Measurements from ENCODE around the gene PLCH1. TPM values are rescaled to one million over a fixed set of nuclear protein-coding genes. Genes with fewer than 3 reads are reported as not detected.
A peak's percentile ranks its signal among the peaks of the same experiment; 100 is the strongest.

The PLCH1 gene
- total RNA-seq, 2 donors from 2014 or later = 12.0 to 12.4 TPM

DNA sequence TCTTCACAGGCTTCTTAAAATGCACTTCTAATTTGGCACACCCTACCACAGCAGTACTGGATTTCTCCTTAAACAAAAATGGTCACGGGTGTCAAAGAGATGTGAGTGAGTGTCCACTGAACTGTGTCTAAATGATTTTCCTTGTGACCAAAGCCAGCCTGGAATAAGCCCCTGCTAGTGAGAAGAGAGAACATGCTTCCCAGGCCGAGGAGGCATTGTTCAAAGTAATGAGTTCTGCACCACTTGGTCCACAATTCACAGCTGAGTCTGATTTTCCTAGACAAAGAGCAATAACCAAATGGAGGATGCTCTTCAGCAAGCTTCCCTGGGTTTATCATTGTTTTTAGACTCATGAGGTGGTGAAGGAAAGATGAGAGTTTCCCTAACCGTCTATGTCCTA is 3.8 kb downstream of the PLCH1 start:
- Histone ChIP-seq H3K27ac (ENCODE audit: low read depth, low read length) (peak overlapping the region; percentile 79), H3K36me3 (ENCODE audit: control insufficient read depth, insufficient read depth, low read length) (no peaks in the 10 kb centered on the region), H3K4me1 (ENCODE audit: control insufficient read depth, insufficient read depth, low read length) (no peaks in the 10 kb centered on the region), H3K9ac (ENCODE audit: extremely low read depth, low read length, poor library complexity, severe bottlenecking) (no peak overlapping the region), H3K27me3 (ENCODE audit: control insufficient read depth, insufficient read depth, low read length, poor library complexity, severe bottlenecking) (no peaks in the 10 kb centered on the region), H3K4me3 (ENCODE audit: low read length) (no peak overlapping the region), H3K9me3 (ENCODE audit: control insufficient read depth, low read length) (no peaks in the 10 kb centered on the region)
- Mint-ChIP-seq H3K9me3 (no peaks in the 10 kb centered on the region), H3K27me3 (ENCODE audit: insufficient read depth) (peaks cover 12% of the 10 kb centered on the region), H3K4me1 (peaks cover 26% of the 10 kb centered on the region), H3K27ac (no peak overlapping the region), H3K36me3 (ENCODE audit: low read depth) (no peaks in the 10 kb centered on the region), H3K4me3 (no peak overlapping the region)
- TF ChIP-seq CTCF (conservative IDR thresholded peaks at IDR 0.05) = no peak
- no peak for DNase-seq
- WGBS, 2 experiments (ENCODE audit: insufficient coverage in 1 of 2, insufficient read length in 1 of 2) = 72 to 80% methylated on average over 2 to 3 of the region's 3 CpGs

- H3K27ac ChIP-seq (ENCODE audit: low read depth, low read length) = no peak overlapping the region
- Mint-ChIP-seq H3K27me3 (ENCODE audit: insufficient read depth) (peaks cover 8% of the 10 kb centered on the region), H3K9me3 (no peaks in the 10 kb centered on the region), H3K27ac (no peak overlapping the region), H3K4me1 (peaks cover 20% of the 10 kb centered on the region), H3K4me3 (no peak overlapping the region), H3K36me3 (ENCODE audit: low read depth) (peaks cover 2% of the 10 kb centered on the region)
- no peak overlapping the region for H3K9ac ChIP-seq (ENCODE audit: extremely low read depth, low read length, poor library complexity, severe bottlenecking)
- no peak for DNase-seq
- no peaks in the 10 kb centered on the region for H3K4me1 ChIP-seq (ENCODE audit: control insufficient read depth, insufficient read depth, low read length)
- WGBS, 2 experiments (ENCODE audit: insufficient coverage in 1 of 2, insufficient read length in 1 of 2) = 79 to 87% methylated on average over 4 to 5 of the region's 5 CpGs
- no peaks in the 10 kb centered on the region for H3K36me3 ChIP-seq (ENCODE audit: control insufficient read depth, insufficient read depth, low read length)
- H3K4me3 ChIP-seq (ENCODE audit: low read length) = no peak overlapping the region
- no peaks in the 10 kb centered on the region for H3K27me3 ChIP-seq (ENCODE audit: control insufficient read depth, insufficient read depth, low read length, poor library complexity, severe bottlenecking)
- TF ChIP-seq CTCF (conservative IDR thresholded peaks at IDR 0.05) = peak; percentile 59
- H3K9me3 ChIP-seq (ENCODE audit: control insufficient read depth, low read length) = no peaks in the 10 kb centered on the region
Observed at GRCh38 chr3:155739154-155739553, 5.7 kb downstream of the PLCH1 start.

DNA sequence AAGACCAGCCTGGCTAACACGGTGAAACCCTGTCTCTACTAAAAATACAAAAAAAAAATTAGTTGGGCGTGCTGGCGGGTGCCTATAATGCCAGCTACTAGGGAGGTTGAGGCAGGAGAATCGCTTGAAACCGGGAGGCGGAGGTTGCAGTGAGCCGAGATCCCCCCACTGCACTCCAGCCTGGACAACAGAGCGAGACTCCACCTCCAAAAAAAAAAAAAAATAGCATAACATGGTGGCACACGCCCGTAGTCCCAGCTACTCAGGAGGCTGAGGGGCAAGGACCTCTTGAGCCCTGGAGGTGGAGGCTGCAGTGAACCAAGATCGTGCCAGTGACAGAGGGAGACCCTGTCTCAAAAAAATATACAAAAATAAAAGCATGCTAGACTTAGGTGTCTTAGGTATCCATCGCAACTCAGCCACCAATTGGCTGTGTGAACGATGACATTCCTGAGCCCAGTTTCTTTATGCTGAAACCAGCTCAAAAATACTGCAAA is 6.2 kb downstream of the PLCH1 start:
- peaks cover 2% of the 10 kb centered on the region for H3K36me3 Mint-ChIP-seq (ENCODE audit: low read depth)
- 92 to 94% methylated on average over 4 to 13 of the region's 13 CpGs for WGBS, 2 experiments (ENCODE audit: insufficient coverage in 1 of 2, insufficient read length in 1 of 2)
- no peak overlapping the region for H3K9ac ChIP-seq (ENCODE audit: extremely low read depth, low read length, poor library complexity, severe bottlenecking)
- H3K27ac Mint-ChIP-seq = no peak overlapping the region
- no peaks in the 10 kb centered on the region for H3K4me1 ChIP-seq (ENCODE audit: control insufficient read depth, insufficient read depth, low read length)
- DNase-seq = no peak
- no peak overlapping the region for H3K27ac ChIP-seq (ENCODE audit: low read depth, low read length)
- peaks cover 8% of the 10 kb centered on the region for H3K27me3 Mint-ChIP-seq (ENCODE audit: insufficient read depth)
- H3K4me3 Mint-ChIP-seq = no peak overlapping the region
- H3K4me3 ChIP-seq (ENCODE audit: low read length) = no peak overlapping the region
- peaks cover 20% of the 10 kb centered on the region for H3K4me1 Mint-ChIP-seq
- TF ChIP-seq CTCF (conservative IDR thresholded peaks at IDR 0.05) = no peak
- no peaks in the 10 kb centered on the region for H3K9me3 ChIP-seq (ENCODE audit: control insufficient read depth, low read length)
- no peaks in the 10 kb centered on the region for H3K9me3 Mint-ChIP-seq
- H3K36me3 ChIP-seq (ENCODE audit: control insufficient read depth, insufficient read depth, low read length) = no peaks in the 10 kb centered on the region
- no peaks in the 10 kb centered on the region for H3K27me3 ChIP-seq (ENCODE audit: control insufficient read depth, insufficient read depth, low read length, poor library complexity, severe bottlenecking)
